Measurements from ENCODE around the gene KRT79.

KRT79 gene

DNA sequence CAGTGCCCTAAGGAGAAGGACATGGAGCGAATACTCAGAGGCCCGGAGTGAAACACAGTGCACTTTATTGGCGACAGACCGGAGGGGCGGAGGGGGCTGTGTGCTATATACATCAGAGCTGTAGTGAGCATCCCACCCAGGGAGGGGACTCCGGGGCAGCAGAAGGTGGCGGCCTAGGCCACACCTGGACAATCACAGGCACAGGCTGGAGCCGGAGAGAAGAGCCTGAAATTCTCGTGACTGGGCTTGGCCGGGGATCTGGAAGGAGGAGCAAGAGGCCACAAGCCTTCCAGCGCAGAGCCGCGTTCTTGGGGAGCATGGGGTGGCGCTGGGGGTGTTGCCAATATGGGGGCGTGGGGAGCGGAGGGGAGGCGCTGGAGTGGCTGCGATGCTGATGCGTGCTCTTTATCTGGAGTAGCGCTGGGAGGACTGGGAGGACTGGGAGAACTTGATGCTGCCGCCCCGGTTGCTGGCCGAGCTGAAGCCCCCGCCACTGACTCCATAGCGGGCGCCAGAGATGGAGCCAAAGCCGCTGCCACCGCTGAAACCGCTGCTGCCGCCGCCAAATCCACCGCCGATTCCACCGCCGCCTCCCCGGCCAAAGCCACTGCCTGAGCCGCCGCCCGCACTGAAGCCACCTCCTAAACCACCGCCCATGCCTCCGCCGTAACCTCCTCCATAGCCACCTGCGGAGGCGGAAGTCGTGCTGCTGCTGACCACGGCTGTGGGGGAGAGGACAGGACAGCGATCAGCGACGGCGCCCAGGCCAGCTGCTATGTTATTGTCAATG, 44.3 kb downstream of the KRT79 start:
- TF ChIP-seq, protein P1, sequence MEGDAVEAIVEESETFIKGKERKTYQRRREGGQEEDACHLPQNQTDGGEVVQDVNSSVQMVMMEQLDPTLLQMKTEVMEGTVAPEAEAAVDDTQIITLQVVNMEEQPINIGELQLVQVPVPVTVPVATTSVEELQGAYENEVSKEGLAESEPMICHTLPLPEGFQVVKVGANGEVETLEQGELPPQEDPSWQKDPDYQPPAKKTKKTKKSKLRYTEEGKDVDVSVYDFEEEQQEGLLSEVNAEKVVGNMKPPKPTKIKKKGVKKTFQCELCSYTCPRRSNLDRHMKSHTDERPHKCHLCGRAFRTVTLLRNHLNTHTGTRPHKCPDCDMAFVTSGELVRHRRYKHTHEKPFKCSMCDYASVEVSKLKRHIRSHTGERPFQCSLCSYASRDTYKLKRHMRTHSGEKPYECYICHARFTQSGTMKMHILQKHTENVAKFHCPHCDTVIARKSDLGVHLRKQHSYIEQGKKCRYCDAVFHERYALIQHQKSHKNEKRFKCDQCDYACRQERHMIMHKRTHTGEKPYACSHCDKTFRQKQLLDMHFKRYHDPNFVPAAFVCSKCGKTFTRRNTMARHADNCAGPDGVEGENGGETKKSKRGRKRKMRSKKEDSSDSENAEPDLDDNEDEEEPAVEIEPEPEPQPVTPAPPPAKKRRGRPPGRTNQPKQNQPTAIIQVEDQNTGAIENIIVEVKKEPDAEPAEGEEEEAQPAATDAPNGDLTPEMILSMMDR (conservative IDR thresholded peaks at IDR 0.05; ENCODE audit: control insufficient read depth, insufficient read depth, low read depth, low read length), result no peak
- no peak for DNase-seq (ENCODE audit: low read depth)
- H3K4me3 ChIP-seq (ENCODE audit: control insufficient read depth, low read depth, low read length), result no peak overlapping the region

DNA sequence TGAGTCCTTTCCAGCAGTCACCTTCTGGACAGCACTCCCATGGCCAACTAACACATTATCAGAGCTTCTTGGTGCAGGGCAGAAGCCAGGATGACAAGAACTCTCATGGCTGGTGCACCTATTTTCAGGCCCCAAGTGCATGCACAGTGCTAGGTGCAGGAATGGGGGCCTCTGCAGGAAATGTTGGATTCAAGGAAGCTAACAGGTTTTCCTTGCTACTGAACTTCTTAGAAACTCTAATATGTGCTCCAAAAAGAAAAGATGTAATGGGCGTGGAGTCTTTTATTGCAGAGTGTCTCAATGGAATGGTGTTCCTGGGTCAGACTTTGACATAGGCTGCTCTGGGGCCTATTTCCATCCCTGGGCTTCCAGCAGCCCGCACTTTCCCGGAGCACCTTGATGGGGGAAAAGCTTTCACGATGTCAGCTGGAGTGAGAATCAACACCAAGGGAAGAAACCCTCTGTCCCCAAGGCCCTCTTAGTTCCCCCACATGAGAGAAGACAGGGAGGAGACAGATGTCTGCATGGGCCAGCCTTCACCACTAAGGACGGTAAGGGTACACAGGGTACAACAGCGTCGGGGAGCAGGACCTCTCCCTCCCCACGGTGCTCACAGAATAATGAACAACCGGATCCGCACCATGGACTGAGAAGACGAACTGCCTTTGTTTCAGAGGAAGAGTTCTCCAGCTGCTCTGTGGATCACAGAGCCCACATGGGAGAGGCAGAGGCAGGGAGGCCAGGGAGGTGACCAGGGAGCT, 45.1 kb downstream of the KRT79 start:
- TF ChIP-seq, protein P1 (conservative IDR thresholded peaks at IDR 0.05; ENCODE audit: control insufficient read depth, insufficient read depth, low read depth, low read length), result no peak
- no peak for DNase-seq (ENCODE audit: low read depth)
- H3K4me3 ChIP-seq (ENCODE audit: control insufficient read depth, low read depth, low read length), result no peak overlapping the region

DNA sequence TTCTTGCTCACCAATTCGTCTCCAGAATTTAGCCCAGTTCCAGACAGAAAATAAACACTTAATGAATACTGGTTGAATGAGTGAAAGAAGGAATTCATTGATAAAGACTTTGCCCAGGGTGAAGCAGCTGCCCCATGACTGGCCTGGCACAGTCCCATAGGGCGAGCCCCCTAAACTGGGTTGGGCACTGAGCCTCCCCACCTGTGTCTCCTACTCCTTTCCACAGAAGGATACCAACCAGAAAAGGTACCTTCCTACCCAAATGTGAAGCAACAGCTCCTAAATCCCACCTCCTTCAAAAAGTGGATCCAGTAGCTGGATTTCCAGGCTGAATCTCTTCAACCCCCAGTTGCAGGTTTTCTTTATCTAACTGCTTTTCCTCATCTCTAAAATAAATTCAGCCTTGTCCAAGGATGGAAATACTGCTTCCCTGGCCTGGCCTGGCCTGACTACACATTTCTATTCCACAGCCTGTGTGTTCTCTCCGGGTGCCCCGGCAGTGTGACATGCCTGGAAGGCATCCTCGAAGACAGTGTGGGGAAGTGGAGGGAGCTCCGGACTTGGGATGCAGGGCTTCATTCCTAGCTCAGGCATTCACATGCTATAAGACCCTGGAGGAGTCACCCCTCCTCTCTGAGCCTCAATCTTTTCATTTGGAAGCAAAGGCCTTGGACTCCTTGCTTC, 45.8 kb downstream of the KRT79 start:
- TF ChIP-seq, protein P1 (conservative IDR thresholded peaks at IDR 0.05; ENCODE audit: control insufficient read depth, insufficient read depth, low read depth, low read length), result no peak
- no peak for DNase-seq (ENCODE audit: low read depth)
- no peak overlapping the region for H3K4me3 ChIP-seq (ENCODE audit: control insufficient read depth, low read depth, low read length)

DNA sequence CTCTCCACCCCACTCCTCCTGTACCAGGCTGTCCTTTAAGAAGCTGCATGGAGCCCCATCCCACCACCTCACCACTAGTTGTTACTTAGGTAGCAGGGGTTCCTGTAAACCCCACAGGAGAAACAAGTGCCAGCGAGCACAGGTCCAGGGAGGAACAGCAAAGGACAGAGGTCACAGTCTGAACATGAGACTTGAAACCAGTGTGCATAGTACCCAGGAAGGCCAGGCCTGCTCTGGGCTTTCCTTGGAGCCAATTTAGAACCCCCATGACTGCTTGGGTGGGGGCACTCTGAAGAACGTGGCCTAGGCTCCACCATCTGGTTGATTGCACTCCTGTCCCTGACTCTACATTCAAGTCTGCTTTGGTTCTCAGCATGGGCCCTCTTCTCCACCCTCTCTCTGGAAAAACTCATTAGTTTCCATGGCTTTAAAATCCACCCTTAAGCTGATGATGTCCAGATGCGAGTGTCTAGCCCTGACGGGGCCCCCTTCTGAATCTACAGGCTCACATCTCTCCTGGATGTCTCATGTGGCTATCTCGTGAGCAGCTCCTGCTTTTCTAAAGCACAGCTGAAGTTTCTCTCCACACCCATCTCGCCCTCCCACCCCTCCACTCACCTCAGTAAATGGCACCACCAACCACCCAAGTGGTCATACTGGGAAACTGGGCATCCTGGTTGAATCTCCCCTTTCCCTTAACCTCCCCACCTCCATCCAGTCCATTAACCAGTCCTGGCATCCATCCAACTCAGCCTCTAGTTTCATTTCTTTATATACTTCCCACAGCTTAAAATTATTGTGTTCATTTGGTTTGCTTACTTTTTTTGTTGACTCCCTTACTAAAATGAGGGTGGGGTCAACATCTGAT, 46.6 kb downstream of the KRT79 start:
- TF ChIP-seq, protein P1 (conservative IDR thresholded peaks at IDR 0.05; ENCODE audit: control insufficient read depth, insufficient read depth, low read depth, low read length), result no peak
- no peak overlapping the region for H3K4me3 ChIP-seq (ENCODE audit: control insufficient read depth, low read depth, low read length)
- DNase-seq (ENCODE audit: low read depth), result no peak

DNA sequence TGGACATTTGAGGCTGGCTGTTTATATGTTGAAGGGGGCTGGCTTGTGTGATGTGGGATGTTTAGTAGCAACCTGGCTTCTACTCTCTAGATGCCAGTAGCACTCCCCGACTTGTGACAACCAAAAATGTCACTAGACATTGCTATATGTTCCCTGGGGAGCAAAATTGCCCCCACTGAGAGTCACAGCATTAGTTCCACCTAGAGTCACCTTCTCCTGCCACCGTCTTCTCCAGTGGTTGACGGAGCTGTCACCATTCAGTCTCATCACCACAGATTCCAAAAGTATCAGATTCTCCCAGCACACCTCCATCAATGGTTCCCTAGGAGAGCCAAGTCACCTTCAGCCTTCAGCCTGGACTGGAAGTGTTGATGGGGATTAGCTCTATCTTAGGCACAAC, 49.2 kb downstream of the KRT79 start:
- DNase-seq (ENCODE audit: low read depth), result no peak
- no peak overlapping the region for H3K4me3 ChIP-seq (ENCODE audit: control insufficient read depth, low read depth, low read length)
- TF ChIP-seq, protein P1 (conservative IDR thresholded peaks at IDR 0.05; ENCODE audit: control insufficient read depth, insufficient read depth, low read depth, low read length), result no peak
